HG03066 (cell line): ENCODE measurements around the gene EFNA4.

ENCODE experiments used
- ATAC-seq: cut with Tn5 transposase; IDR thresholded peaks from one replicate; pipeline ENCODE4 v1.9.1; 2021; ENCODE audit warnings: low read depth; ENCODE audit not compliant: unreplicated experiment

Gene EFNA4

DNA sequence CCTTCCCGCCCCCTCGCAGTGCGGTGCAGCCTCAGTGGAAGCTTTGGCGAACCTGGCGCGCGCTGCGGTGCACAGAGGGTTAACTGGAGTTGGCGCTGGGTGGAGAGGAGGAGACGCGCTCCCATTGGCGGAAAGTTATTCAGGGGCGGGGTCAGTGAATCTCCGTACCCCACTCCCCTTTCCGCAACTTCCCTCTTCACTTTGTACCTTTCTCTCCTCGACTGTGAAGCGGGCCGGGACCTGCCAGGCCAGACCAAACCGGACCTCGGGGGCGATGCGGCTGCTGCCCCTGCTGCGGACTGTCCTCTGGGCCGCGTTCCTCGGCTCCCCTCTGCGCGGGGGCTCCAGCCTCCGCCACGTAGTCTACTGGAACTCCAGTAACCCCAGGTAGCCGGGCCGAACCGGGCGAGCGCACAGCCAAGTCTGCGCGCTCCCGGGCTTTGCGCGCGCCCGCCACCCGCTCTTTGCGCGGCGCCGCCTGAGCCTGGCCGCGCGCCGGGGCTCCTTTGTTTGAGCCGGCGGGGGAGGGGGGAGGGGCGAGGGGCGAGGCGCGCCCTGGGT is at the start of gene EFNA4:
EFNA4 (plus strand) TSS at position 191 of the 561 bp plus-strand sequence; CDS start at position 275, 84 bp downstream.
- peak; percentile 70 for ATAC-seq

- ATAC-seq: no peak
Observed at GRCh38 chr1:155014709-155015508, 48.6 kb upstream of the EFNA4 start.

DNA sequence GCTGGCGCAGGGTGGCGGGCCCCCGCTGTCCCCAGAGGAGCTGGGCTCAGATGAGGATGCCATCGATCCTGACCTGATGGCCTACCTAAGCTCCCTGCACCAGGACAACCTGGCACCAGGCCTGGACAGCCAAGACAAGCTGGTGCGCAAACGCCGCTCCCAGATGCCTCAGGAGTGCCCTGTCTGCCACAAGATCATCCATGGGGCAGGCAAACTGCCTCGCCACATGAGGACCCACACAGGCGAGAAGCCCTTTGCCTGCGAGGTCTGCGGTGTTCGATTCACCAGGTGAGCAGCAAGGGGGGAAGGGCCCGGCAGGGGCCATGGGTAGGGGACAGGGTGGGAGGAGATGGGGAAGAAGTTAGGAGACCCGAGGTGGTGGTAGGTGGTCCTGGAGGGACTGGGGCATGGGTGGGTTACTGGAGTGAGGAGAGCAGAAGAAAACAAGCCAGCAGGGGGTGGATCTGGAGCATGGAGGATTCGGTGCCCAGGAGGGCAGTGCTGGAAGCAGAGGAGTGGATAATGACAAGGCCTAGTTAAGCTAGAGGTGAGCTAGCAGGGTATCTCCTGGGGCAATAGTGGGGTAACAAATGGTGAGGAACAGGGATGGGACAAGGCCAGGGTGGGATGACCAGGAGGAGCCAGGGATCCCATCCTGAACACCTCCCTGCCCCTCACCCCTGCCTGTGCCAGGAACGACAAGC is 47.9 kb upstream of the EFNA4 start:
- ATAC-seq: no peak

- no peak for ATAC-seq
Observed at GRCh38 chr1:155016231-155016831, 47.2 kb upstream of the EFNA4 start.

- peak; percentile 80 for ATAC-seq
Observed at GRCh38 chr1:155017041-155017945, 46.2 kb upstream of the EFNA4 start.

DNA sequence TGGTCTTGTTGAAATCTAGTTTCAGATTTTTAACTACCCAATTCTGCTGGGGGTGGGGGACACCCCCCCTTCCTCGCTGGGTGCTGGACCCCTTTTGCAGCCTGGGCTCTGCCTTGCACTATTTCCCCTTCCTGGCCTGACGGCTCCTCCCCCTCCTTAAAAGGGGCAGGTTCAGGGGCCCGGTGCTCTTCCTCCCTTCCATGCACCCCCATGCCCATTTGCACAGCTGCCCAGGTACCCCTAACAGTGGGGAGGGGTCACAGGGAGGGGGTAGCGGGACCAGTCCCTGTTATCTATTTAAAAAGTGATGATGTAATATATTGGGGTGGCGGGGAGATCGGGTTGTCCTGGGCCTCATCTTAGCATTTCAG is 45.6 kb upstream of the EFNA4 start:
- ATAC-seq: no peak

- ATAC-seq: no peak
Observed at GRCh38 chr1:155018617-155019348, 44.8 kb upstream of the EFNA4 start.

- ATAC-seq: no peak
Observed at GRCh38 chr1:155019377-155020245, 43.9 kb upstream of the EFNA4 start.

GRCh38 chr1:155022136-155022926 is 41.2 kb upstream of the EFNA4 start:
- no peak for ATAC-seq

- no peak for ATAC-seq
Observed at GRCh38 chr1:155022927-155023236, 40.7 kb upstream of the EFNA4 start.

DNA sequence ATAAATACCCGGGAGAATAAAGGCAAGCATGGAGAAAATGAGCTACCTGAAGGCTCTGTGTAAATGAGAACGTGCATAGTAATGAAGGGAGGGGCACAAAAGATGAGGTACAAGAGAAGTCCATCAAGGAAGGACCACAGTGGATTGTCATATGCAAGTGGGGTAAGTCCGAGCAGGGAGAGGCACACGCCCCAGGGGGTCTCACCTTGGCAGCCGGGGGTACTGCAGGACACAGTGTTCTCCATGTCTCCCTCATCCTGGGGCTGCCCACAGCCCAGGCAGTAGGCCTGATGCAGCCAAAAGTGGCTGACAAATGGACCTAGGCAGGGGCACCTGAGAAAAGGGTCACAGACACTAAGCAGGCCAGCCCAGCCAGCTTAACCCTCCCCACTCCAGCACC is 39.9 kb upstream of the EFNA4 start:
- ATAC-seq: no peak

DNA sequence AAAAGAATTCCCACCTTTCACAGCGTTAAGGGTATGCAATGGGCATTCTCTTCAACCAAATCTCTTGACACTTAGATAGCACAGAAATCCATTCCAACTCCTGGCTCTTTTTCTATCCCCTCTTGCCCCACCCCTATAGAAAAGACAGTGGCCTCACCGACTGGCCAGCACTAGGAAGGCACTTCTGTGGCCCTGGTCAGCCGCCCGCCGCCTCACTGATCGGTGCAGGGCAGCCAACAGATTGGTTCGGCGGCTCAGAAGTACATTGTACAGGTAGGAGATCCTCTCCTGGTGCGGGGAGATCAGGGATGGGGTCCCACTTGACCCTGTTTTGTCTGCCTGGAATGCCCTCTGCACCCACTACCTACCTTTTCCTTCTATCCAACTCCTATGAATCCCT is 39.2 kb upstream of the EFNA4 start:
- ATAC-seq: no peak

- no peak for ATAC-seq
Observed at GRCh38 chr1:155026154-155026553, 37.4 kb upstream of the EFNA4 start.

- ATAC-seq: no peak
Observed at GRCh38 chr1:155026588-155026987, 37.0 kb upstream of the EFNA4 start.

DNA sequence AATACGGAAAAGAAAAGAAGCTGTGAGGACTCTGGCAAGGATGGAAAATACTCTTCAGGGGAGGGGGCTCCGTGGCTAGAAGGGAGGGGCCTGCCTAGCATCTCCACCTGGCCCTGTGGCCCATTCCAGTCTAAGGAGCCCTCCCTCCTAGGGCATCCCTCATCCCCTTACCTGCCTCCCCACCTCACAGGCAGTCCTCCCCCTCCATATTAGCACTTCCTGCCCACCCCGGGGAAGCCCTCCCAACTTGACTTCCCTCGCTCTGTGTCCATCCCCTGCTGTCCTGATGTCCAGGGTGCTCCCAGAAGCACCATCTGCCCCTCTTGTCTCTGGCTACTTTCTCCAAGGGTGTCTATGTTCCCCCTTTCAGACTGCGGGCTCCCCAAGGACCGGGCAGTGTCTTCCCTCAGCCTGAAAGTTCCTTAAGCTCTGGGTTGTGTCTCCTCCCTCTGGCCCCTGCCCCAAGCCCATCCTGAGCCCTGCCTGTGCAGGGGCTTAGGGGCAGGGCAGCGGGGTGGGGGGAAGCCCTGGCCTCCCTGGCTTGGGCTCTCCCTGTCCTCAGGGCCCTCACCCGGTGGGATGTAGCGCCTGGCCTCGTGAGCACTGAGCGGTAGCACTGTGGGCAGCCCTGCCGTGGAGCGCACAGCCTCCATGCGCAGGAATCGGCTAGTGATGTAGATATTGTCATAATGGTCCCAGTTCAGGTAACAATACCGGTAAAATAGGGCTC is 33.9 kb upstream of the EFNA4 start:
- no peak for ATAC-seq

DNA sequence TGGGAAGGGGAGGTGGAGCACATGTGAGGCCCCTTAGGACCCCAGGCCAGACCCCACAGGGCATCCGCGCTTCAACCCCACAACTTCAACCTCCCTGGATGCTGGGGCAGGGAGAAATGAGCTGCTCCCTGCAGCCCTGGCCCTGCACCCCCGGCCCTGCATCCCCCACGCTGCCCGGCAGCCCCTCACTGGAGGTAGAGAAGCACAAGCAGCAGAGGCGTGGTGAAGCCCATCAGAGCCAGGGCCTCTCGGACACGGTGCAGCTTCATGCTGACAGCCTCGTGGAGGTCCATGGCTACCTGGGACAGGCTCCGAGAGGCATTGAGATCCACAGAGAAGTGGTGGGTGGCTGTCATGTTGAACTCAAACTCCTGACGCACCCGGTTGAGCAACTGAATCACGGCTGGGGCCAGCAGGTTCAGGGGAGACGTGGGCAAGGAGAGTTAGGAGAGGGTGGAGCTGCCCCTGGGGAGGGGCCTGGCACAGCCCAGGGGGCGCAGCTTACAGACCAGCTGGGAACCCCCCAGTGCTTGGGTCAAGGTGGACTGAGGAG is 33.2 kb upstream of the EFNA4 start:
- no peak for ATAC-seq

DNA sequence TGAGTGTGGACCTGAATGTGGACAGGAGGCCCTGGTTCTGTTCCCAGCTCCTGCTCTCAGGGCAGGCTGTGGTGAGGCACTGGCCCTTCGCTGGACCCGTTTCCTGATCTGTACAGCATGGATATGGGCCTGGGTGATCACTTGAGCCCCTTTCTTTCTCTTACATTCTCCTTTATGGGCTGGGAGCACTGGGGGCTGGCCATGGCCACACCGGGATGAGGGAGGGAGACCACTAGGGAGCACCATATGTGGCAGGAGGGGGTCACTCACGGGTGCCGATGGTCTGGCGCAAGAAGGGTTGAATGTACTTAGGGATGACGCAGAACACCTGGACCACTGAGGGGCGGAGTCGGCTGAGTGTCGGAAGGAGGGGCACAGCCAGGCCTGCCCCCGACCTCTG is 32.6 kb upstream of the EFNA4 start:
- no peak for ATAC-seq
